SKM-1 treated with dmso at 0.1 percent for 144 hours (cell line): ENCODE data around the gene RIPOR2.
"Not testable (repeated sequence)": the region's sequence is repeated elsewhere in the genome, so short reads cannot be mapped to it uniquely, and the experiment has no call there.

Experiments used
- DNase-seq: peaks from one replicate; lab custom pipeline; 2025; ENCODE audit not compliant: unreplicated experiment; lab: John Stamatoyannopoulos, UW

RIPOR2 gene

GRCh38 chr6:24877747-24878146 is 58.0 kb downstream of the RIPOR2 start:
- not testable (repeated sequence) for DNase-seq

- no peak for DNase-seq
Observed at GRCh38 chr6:24876499-24877465, 59.0 kb downstream of the RIPOR2 start.

GRCh38 chr6:24875534-24875901 is 60.2 kb downstream of the RIPOR2 start:
- DNase-seq: no peak

- no peak for DNase-seq
Observed at GRCh38 chr6:24874776-24875533, 60.8 kb downstream of the RIPOR2 start.

GRCh38 chr6:24874128-24874527 is 61.6 kb downstream of the RIPOR2 start:
- no peak for DNase-seq

- DNase-seq: no peak
Observed at GRCh38 chr6:24872779-24873178, 63.0 kb downstream of the RIPOR2 start.

GRCh38 chr6:24868765-24869164 is 67.0 kb downstream of the RIPOR2 start:
- no peak for DNase-seq

- DNase-seq: no peak
Observed at GRCh38 chr6:24867104-24867703, 68.6 kb downstream of the RIPOR2 start.

- no peak for DNase-seq
Observed at GRCh38 chr6:24865161-24865560, 70.6 kb downstream of the RIPOR2 start.

- DNase-seq: no peak
Observed at GRCh38 chr6:24864343-24864742, 71.4 kb downstream of the RIPOR2 start.

- DNase-seq: peak; percentile 30
Observed at GRCh38 chr6:24861934-24862333, 73.8 kb downstream of the RIPOR2 start.

- DNase-seq: peak; percentile 29
Observed at GRCh38 chr6:24859608-24860200, 76.1 kb downstream of the RIPOR2 start.

- DNase-seq: no peak
Observed at GRCh38 chr6:24859132-24859531, 76.6 kb downstream of the RIPOR2 start.

- peak; percentile 95 for DNase-seq
Observed at GRCh38 chr6:24858177-24858653, 77.5 kb downstream of the RIPOR2 start.

GRCh38 chr6:24856901-24857670 is 78.7 kb downstream of the RIPOR2 start:
- no peak for DNase-seq

GRCh38 chr6:24856246-24856599 is 79.5 kb downstream of the RIPOR2 start:
- DNase-seq: no peak

- DNase-seq: peak; percentile 60
Observed at GRCh38 chr6:24855395-24856245, 80.1 kb downstream of the RIPOR2 start.

GRCh38 chr6:24854077-24854666 is 81.6 kb downstream of the RIPOR2 start:
- DNase-seq: no peak

GRCh38 chr6:24851086-24851485 is 84.7 kb downstream of the RIPOR2 start:
- peak; percentile 30 for DNase-seq
